NCI-H748 (cell line): Measurements from ENCODE around the gene ID1.
A peak's percentile ranks its signal among the peaks of the same experiment; 100 is the strongest.
"Not testable (repeated sequence)": the region's sequence is repeated elsewhere in the genome, so short reads cannot be mapped to it uniquely, and the experiment has no call there.

ENCODE experiments used
- DNase-seq: peaks from one replicate; lab custom pipeline; 2025; ENCODE audit not compliant: unreplicated experiment; lab: John Stamatoyannopoulos, UW

Gene ID1

DNA sequence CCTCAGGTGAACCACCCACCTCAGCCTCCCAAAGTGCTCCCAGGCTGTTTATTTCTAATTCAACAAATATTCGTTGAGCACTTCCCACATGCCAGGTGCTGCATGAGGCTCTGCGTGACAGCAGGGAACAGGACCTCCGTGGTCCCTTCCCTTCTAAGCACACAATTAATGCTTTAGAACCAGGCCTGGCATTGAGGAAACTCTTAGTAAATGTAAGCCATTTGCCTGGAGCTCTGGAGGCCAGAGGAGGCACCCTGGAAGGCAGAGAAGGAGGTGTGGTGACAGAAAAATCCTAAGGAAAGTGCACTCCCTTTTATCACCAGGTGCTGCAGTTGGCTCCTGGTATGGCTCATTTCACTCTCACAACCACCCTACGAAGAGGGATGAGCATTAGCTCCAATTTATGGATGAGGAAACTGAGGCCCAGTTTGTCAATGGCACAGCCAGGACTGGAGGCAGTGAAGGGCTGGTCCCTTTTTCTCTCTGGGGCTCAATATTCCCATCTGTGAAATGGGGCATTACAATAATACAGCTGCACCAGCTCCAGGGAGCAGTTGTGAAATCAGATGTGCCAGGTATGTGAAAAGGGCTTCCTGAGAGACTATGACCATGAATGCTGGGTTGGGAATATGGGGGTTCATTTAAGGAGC lies 8.1 kb upstream of the ID1 start:
- DNase-seq = peak; percentile 72

DNA sequence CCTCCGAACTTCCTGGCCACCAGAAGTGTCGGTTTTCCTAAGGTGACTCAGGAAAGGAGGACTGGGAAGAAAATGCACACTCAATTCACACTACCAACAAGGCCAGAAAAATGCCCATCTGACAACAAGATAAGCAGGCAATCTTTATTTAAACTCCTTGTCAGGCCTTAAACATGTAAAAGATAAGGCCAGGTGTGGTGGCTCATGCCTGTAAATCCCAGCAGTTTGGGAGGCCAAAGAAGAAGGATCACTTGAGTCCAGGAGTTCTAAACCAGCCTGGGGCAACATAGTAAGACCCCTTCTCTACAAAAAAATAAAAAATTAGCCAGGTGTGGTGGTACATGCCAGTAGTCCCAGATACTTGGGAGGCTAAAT lies 7.6 kb upstream of the ID1 start:
- DNase-seq = no peak

DNA sequence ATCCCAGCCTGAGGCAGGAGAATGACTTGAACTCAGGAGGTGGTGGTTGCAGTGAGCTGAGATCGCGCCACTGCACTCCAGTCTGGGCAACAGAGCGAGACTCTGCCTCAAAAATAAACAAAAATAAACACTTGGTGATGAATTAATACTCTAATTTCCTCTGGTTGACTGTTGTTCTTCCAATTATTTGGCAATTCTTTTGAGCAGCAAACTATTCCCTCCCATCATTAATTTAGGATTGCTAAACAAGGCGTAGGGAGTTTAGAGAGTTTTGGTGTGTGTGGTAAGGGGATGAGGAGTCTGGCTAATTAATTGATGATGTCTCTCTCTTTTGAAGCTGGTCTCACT lies 2.7 kb upstream of the ID1 start:
- DNase-seq = no peak

DNA sequence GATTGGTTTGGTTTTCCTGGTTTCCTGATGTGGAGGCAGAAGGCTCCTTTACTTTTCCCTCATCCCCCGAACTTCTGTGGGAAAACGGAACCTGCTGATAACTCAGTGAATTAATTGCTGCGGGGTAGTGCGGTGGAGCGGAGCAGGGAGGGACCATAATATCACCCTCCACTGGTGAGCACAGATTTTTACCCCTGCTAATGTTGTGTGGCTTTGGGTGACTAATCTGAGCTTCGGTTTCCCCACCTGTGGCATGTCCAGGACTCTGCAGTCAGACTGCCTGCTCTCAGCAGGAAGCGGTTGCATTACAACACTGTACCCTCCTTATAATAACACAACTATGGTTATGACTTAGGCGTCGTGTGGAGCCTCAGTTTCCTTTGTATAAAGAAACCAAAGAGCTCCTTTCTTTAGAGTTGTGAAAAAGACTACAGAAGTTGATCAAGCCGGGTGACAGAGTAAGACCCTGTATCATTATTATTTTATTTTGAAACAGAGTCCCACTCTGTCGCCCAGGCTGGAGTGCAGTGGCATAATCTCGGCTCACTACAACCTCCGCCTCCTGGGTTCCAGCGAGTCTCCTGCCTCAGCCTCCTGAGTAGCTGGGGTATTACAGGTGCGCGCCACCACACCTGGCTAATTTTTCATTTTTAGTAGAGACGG lies 2.2 kb upstream of the ID1 start:
- peak; percentile 45 for DNase-seq

DNA sequence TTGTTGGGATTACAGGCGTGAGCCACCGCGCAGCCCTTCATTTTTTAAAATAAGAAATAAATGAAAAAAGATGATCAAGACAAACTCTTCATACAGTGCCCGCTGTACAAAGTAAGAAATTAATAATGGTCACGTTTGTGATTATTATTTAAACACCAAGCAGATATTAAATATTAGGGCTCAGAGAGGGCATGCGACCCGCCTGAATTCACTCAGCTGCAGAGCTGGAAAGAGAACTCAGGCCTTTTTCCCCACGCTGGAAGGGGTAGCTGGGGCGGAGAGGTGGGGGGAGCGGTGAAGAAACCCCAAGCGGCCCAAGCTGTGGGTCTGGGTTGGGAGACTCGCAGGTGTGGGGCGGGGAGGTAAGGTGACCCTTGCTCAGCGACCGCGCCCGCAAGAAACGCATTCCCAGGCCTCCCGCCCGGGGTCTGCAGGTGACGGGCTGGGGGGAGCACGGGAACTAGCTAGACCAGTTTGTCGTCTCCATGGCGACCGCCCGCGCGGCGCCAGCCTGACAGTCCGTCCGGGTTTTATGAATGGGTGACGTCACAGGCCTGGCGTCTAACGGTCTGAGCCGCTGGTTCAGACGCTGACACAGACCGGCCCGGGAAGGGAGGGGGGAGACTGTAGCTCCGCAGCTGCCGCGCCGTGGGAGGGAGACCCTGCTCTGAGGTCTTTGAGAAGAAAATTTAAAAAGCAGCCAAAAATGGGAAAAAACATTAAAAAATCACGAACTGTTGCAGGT lies 1.1 kb upstream of the ID1 start:
- peak; percentile 100 for DNase-seq

DNA sequence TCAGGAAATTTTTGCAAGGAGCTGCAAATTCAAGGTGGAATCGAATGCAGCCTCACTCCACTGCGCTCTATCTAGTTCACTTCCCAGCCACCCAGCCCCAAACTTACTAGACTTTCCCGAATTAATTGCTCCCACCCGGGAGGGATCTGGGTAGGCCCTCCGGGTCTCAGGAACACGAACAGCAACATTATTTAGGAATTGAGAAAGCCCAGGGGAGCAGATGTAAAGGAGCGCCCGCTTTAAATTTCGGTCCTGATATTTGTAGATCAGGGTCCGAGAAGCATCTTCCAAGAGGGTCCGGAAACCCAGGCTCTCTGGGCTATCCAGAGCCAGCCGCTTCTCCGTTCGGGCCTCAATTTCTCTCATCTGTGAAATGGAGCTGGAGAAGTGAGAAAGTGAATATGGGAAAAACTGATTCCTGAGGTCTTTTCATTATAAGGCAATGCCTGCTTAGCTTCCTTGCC lies 490 bp upstream of the ID1 start:
- DNase-seq = peak; percentile 77

DNA sequence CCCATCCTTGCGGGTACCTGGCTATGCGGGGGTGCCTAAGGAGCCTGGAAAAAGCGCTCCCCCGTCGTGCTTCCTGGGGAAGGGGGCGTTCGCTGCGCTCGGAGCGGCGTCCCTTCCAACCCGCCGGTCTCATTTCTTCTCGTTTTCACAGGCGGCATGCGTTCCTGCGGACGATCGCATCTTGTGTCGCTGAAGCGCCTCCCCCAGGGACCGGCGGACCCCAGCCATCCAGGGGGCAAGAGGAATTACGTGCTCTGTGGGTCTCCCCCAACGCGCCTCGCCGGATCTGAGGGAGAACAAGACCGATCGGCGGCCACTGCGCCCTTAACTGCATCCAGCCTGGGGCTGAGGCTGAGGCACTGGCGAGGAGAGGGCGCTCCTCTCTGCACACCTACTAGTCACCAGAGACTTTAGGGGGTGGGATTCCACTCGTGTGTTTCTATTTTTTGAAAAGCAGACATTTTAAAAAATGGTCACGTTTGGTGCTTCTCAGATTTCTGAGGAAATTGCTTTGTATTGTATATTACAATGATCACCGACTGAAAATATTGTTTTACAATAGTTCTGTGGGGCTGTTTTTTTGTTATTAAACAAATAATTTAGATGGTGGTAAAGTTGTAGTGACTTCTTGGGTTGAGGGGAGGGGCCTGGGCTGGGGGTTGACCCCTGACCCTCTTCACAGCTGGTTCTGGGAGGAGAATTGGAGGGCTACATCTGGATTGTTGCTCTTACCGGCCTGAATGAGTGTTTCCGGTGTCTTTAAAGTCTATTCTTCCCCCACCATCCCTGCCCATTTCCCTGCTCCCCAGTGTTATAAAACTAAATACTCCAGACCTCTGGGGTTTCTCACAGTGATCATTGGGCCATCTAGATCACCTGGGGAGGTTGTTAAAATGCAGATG lies 1.1 kb downstream of the ID1 start:
- peak; percentile 56 for DNase-seq

DNA sequence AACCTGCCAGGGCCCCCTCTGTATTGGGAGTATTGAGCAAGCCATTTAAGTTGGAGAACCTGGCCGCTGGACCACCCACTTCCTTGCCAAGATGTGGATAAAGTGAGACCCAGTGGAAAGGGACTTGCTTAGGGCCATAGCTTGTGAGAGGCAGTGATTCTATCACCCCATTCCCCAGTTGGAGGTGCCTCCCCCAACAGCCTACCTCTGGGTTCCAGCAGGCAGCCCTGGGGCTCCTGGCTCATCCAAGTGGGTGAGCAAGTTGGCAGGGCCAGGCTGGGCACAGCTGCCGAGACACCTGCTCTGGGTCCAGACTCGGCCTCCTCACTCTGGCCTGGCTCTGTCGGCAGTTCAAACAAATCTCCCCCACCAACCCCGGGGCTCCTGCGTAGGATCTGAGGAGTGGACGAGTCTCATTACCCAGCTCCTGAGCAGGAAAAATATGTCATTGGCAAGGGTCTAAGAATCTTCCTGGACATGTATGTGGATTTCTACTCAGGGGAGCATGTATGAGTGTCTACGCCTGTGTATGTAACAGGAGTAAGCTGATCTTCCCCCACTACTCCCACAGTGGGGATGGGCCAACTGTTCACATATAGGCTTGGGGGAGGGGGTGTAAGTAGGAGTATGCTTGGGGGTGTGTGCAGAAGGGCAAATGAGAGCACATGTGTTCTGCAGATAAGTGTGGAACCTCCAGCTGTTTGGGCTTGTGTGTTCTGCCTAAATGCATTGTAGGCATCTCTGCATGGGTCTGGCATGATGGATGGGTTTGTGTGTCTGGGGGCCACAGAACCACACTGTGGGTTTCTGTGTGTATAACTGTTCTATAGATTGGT lies 1.9 kb downstream of the ID1 start:
- DNase-seq = peak; percentile 85

DNA sequence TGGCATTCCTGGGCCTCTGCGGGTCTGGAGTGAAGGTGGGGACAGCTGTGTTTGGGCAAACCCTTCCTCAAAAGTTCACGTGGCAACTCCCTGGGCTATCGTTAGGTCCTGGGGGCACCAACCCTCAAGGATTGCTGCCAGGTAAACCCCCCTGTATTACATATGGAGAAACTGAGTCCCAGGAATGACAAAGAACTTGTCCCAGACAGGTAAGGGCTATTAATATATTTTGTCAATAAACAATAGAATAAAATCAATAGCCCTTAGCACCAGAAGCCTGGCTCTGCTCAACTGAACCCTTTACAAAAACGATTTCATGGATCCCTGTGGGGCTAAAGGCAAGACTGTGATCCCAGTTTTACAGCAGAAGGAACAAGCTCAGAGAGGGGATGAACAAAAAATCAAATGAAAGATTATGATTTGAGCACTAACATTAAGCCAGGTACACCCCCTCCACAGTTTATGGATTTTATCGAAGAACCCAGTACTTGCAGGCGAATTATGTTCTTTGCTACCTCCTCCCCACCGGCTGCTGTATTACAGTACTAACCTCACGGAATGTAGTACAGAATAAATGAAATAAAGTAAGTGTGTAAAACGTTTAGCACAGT lies 2.7 kb downstream of the ID1 start:
- DNase-seq = peak; percentile 63

DNA sequence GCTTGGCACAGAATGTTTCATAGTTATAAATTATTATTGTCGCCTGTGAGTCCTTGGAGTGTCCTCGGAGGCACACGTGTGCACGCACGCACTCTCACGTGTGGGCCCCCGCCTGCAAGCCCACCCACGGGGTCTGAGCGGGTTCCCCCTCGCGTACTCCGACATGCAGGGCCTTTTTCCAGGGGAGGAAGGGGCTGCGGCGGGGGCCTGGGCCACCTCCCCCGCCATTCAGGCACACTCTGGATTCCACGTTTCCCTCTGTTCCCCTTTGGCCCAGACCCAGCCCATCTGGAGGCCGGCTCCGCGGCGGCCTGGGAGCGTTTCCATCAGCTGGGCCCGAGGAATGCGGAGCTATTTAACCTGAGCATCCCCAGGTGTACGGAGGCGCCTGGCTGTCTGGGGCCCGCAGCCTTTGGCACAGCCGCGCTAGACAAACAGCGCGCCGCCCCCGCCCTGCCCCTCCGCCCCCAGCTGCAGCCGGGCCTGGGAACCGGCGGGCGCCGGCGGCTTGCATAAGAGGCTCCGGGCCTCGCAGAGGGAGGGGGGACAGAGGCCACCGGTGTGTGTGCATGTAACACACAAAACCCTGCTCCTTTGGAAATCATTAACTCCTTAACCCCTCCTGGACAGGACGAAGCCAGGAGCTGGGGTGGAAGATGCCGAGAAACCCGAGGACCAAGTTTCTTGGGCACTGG lies 3.3 kb downstream of the ID1 start:
- DNase-seq = peak; percentile 97

DNA sequence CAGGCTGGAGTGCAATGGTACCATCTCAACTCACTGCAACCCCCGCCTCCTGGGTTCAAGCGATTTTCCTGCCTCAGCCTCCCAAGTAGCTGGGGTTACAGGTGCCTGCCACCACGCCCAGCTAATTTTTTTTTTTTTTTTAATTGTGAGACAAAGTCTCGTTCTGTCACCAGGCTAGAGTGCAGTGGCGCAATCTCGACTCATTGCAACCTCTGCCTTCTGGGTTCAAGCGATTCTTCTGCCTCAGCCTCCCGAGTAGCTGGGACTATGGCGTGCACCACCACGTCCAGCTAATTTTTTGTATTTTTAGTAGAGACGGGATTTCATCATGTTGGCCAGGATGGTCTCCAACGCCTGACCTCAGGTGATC lies 7.2 kb downstream of the ID1 start:
- not testable (repeated sequence) for DNase-seq

DNA sequence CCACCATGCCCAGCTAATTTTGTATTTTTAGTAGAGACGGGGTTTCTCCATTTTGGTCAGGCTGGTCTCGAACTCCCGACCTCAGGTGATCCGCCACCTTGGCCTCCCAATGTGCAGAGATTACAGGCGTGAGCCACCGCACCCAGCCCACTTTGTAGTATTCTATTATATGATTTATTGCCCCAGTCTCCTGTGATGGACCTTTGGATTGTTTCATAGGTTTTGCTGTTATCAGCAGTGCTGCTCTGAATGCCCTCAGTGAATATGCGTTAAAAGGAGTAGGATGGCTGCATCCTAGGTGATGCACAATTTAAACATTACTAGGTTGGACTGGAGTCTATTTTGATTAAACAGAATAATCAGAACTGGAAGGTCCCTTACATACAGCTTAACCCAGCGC lies 10.3 kb downstream of the ID1 start:
- DNase-seq = no peak

DNA sequence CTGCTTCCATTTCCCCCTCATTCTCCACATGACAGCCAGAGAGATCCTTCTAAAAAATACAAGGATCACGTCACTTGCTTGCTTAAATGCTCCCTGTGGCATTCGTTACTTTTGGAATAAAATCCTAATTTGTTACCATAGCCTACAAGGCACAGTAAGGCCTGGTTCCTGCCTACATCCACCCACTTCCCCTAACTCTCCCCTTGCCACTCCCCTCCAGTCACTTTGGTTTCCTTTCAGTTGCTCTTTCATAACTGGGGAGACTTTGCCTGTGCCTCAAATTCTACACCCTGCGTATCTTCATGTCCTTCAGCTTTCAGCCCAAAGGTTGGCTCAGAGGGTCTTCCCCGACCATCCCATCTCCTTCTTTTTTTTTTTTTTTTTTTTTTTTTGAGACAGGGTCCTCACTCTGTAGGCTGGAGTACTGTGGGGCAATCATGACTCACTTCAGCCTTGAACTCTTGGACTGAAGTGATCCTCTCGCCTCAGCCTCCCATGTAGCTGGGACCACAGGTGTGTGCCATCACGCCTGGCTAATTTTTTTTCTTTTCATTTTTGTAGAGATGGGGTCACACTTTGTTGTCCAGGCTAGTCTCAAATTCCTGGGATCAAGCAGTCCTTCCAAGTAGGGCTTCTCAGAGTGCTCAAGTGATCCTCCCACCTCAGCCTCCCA lies 12.5 kb downstream of the ID1 start:
- no peak for DNase-seq

DNA sequence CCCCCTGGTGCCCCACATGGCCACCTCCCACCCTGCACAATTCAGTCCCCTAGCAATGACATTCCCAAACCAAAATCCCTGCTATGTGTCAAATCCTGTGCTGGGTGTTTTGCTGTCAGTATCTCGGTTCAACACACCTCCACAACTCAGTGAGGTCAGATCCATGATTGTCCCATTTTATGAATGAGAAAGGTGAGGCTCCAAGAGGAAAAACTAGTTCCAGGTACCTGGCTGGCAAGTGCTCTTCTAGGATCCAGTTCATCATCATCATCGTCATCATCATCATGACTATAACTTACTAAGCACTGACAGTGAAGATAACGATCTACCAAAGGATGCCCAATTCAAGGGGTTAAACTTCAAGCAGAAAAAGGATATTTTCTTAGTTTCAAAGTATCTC lies 15.2 kb downstream of the ID1 start:
- no peak for DNase-seq

DNA sequence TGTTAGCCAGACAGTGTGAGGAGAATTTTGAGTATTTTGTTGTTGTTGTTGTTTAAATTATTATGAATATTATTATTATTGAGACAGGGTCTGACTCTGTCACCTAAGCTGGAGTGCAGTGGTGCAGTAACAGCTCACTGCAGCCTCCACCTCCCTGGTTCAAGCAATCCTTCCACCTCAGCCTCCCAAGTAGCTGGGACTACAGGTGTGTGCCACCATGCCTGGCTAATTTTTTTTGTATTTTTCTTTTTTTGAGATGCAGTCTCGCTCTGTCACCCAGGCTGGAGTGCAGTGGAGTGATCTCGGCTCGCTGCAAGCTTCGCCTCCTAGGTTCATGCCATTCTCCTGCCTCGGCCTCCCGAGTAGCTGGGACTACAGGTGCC lies 18.0 kb downstream of the ID1 start:
- not testable (repeated sequence) for DNase-seq

DNA sequence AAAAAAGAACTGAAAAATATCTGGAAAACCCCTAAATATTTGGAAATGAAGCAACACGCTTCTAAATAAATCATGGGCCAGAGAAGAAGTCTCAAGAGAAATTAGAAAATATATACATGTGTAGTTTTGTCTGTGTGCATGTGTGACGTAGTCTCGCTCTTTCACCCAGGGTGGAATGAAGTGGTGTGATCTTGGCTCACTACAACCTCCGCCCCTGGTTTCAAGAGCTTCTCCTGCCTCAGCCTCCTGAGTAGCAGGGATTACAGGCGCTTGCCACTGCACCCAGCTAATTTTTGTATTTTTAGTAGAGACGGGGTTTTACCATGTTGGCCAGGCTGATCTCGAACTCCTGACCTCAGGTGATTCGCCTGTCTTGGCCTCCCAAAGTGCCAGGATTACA lies 21.4 kb downstream of the ID1 start:
- not testable (repeated sequence) for DNase-seq

DNA sequence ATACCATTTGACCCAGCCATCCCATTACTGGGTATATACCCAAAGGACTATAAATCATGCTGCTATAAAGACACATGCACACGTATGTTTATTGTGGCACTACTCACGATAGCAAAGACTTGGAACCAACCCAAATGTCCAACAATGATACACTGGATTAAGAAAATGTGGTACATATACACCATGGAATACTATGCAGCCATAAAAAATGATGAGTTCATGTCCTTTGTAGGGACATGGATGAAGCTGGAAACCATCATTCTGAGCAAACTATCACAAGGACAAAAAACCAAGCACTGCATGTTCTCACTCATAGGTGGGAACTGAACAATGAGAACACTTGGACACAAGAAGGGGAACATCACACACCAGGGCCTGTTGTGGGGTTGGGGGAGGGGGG lies 23.0 kb downstream of the ID1 start:
- not testable (repeated sequence) for DNase-seq

DNA sequence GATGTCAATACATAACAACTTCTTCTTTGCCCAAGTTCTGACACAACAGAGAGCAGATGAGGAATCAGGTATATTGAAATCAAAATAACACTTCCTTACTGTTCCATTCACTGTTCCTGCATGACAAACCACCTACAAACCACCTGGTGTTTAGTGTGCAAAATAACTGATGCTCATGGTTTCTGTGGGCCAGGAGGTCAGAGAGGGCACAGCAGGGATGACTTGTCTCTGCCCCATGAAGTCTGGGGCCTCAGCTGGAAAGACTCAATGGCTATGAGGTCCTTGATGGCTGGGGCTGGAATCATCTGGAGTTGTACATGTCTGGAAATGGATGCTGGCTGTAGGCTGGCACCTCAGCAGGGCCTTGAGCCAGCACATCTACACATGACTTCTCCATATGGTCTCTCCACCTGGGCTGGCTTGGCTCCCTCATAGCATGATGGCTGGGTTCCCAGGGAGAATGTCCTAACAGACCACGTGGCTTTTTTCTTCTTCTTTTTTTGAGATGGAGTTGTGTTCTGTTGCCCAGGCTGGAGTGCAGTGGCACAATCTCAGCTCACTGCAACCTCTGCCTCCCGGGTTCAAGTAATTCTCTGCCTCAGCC lies 25.2 kb downstream of the ID1 start:
- DNase-seq = no peak
